H9 (cell line): ENCODE data around the gene ZNF526. TPM values are rescaled to one million over a fixed set of nuclear protein-coding genes. Genes with fewer than 3 reads are reported as not detected.
A peak's percentile ranks its signal among the peaks of the same experiment; 100 is the strongest.

Source experiments
- DNase-seq: peaks from one replicate; pipeline ENCODE4 v3.0.0-alpha.2; 2017
- H2AFZ ChIP-seq: one replicate; pipeline ENCODE4 v1.6.1; 2013; ENCODE audit warnings: mild to moderate bottlenecking, low read length, control low read depth, moderate library complexity
- H2AK5ac ChIP-seq: 2 replicates; pipeline ENCODE4 v1.6.1; 2013; ENCODE audit warnings: low read length, control low read depth, mixed read lengths; ENCODE audit not compliant: insufficient read length
- H2BK120ac ChIP-seq: one replicate; pipeline ENCODE4 v1.6.1; 2013; ENCODE audit warnings: low read depth, mild to moderate bottlenecking, low read length, control low read depth, inconsistent platforms; ENCODE audit not compliant: poor library complexity, severe bottlenecking
- H2BK12ac ChIP-seq: 2 replicates; pipeline ENCODE4 v1.6.1; 2013; ENCODE audit warnings: low read length, control low read depth, mixed read lengths, low read depth; ENCODE audit not compliant: insufficient read length
- H2BK15ac ChIP-seq: 2 replicates; pipeline ENCODE4 v1.6.1; 2013; ENCODE audit warnings: low read depth, low read length, control low read depth
- H2BK20ac ChIP-seq: one replicate; pipeline ENCODE4 v1.6.1; 2013; ENCODE audit warnings: low read depth, mild to moderate bottlenecking, low read length, control low read depth, inconsistent platforms; ENCODE audit not compliant: poor library complexity, severe bottlenecking
- H2BK5ac ChIP-seq: 2 replicates; pipeline ENCODE4 v1.6.1; 2013; ENCODE audit warnings: low read length, control low read depth, mixed read lengths; ENCODE audit not compliant: insufficient read length
- H3K14ac ChIP-seq: 2 replicates; pipeline ENCODE4 v1.6.1; 2013; ENCODE audit warnings: low read length, control low read depth; ENCODE audit not compliant: insufficient read depth
- H3K18ac ChIP-seq: 2 replicates; pipeline ENCODE4 v1.6.1; 2013; ENCODE audit warnings: low read depth, mild to moderate bottlenecking, mixed read lengths, low read length, control low read depth; ENCODE audit not compliant: insufficient read length
- H3K23ac ChIP-seq: 2 replicates; pipeline ENCODE4 v1.6.1; 2013; ENCODE audit warnings: low read length, control low read depth, mixed read lengths, low read depth; ENCODE audit not compliant: insufficient read length
- H3K23me2 ChIP-seq: 2 replicates; pipeline ENCODE4 v1.6.1; 2013; ENCODE audit warnings: low read depth, mild to moderate bottlenecking, mixed read lengths, low read length, control low read depth; ENCODE audit not compliant: insufficient read length, poor library complexity, severe bottlenecking
- H3K27ac ChIP-seq: 2 replicates; pipeline ENCODE4 v1.5.1; 2013; ENCODE audit warnings: low read length, control low read depth, mixed read lengths, low read depth; ENCODE audit not compliant: insufficient read length
- H3K27me3 ChIP-seq: 2 replicates; pipeline ENCODE4 v1.6.1; 2013; ENCODE audit warnings: low read length, control low read depth, inconsistent platforms; ENCODE audit not compliant: insufficient read depth
- H3K4ac ChIP-seq: 2 replicates; pipeline ENCODE4 v1.6.1; 2013; ENCODE audit warnings: low read depth, mild to moderate bottlenecking, control low read depth, inconsistent platforms, low read length, moderate library complexity
- H3K4me1 ChIP-seq: 2 replicates; pipeline ENCODE4 v1.6.1; 2013; ENCODE audit warnings: low read length, control low read depth, inconsistent platforms; ENCODE audit not compliant: insufficient read depth
- H3K4me2 ChIP-seq: 2 replicates; pipeline ENCODE4 v1.6.1; 2013; ENCODE audit warnings: low read length, control low read depth, mixed read lengths; ENCODE audit not compliant: insufficient read length, insufficient read depth
- H3K56ac ChIP-seq: 2 replicates; pipeline ENCODE4 v1.6.1; 2013; ENCODE audit warnings: low read depth, mild to moderate bottlenecking, mixed read lengths, low read length, control low read depth; ENCODE audit not compliant: insufficient read length
- H3K79me1 ChIP-seq: 2 replicates; pipeline ENCODE4 v1.6.1; 2013; ENCODE audit warnings: low read depth, mild to moderate bottlenecking, moderate library complexity, low read length, control low read depth, inconsistent platforms; ENCODE audit not compliant: insufficient read depth, poor library complexity, severe bottlenecking
- H3K79me2 ChIP-seq: 2 replicates; pipeline ENCODE4 v1.6.1; 2013; ENCODE audit warnings: low read length, control low read depth, inconsistent platforms; ENCODE audit not compliant: insufficient read depth
- H3K9ac ChIP-seq: 2 replicates; pipeline ENCODE4 v1.6.1; 2013; ENCODE audit warnings: low read length, control low read depth, mixed read lengths; ENCODE audit not compliant: insufficient read length; ENCODE audit errors: extremely low read depth
- H3K9me3 ChIP-seq: one replicate; pipeline ENCODE4 v1.6.1; 2013; ENCODE audit warnings: low read depth, low read length, inconsistent platforms; ENCODE audit not compliant: control insufficient read depth
- H3T11ph ChIP-seq: one replicate; pipeline ENCODE4 v1.6.1; 2013; ENCODE audit warnings: mild to moderate bottlenecking, low read length, control low read depth, inconsistent platforms
- H4K20me1 ChIP-seq: one replicate; pipeline ENCODE4 v1.6.1; 2013; ENCODE audit not compliant: control insufficient read depth, insufficient read length, insufficient read depth
- H4K5ac ChIP-seq: 2 replicates; pipeline ENCODE4 v1.6.1; 2013; ENCODE audit warnings: low read depth, mild to moderate bottlenecking, mixed read lengths, low read length, control low read depth; ENCODE audit not compliant: insufficient read length
- H4K8ac ChIP-seq: replicated peaks from 2 replicates; pipeline ENCODE4 v1.6.1; 2013; ENCODE audit warnings: low read length, control low read depth, mixed read lengths, low read depth; ENCODE audit not compliant: insufficient read length
- H4K91ac ChIP-seq: 2 replicates; pipeline ENCODE4 v1.6.1; 2013; ENCODE audit warnings: low read depth, mild to moderate bottlenecking, moderate library complexity, mixed read lengths, low read length, control low read depth; ENCODE audit not compliant: insufficient read length
- H3K27ac Mint-ChIP-seq, 3 experiments: 2 replicates in 2 of 3; 3 replicates in 1 of 3; pipeline ENCODE4 v1.8.0; 2020 to 2021; ENCODE audit warnings: mixed read lengths in 3 of 3, mild to moderate bottlenecking in 1 of 3, moderate library complexity in 1 of 3
- H3K27me3 Mint-ChIP-seq: 2 replicates; pipeline ENCODE4 v1.8.0; 2021; ENCODE audit warnings: low read depth, mild to moderate bottlenecking, moderate library complexity, mixed read lengths
- H3K36me3 Mint-ChIP-seq, 3 experiments: 2 replicates in 2 of 3; 3 replicates in 1 of 3; pipeline ENCODE4 v1.8.0; 2020 to 2021; ENCODE audit warnings: low read depth in 3 of 3, mixed read lengths in 3 of 3; ENCODE audit not compliant: insufficient read depth in 1 of 3
- H3K4me1 Mint-ChIP-seq, 2 experiments: 2 replicates each; pipeline ENCODE4 v1.8.0; 2020; ENCODE audit warnings: mixed read lengths in 2 of 2
- H3K4me3 Mint-ChIP-seq, 2 experiments: 2 replicates in 1 of 2; 3 replicates in 1 of 2; pipeline ENCODE4 v1.8.0; 2020 to 2021; ENCODE audit warnings: mild to moderate bottlenecking in 2 of 2, mixed read lengths in 2 of 2, moderate library complexity in 1 of 2
- H3K9me3 Mint-ChIP-seq, 2 experiments: 2 replicates in 1 of 2; 3 replicates in 1 of 2; pipeline ENCODE4 v1.8.0; 2020; ENCODE audit warnings: mild to moderate bottlenecking in 2 of 2, mixed read lengths in 2 of 2, moderate library complexity in 1 of 2
- WGBS: extraction: QIAGEN DNeasy Blood & Tissue Kit; methylation state at CpG from one replicate; pipeline ENCODE4 v1.1.7; 2013; ENCODE audit warnings: missing lambda C conversion rate, low lambda C conversion rate, mixed read lengths; ENCODE audit not compliant: insufficient read length; ENCODE audit errors: extremely low coverage; 5-methylcytosine and 5-hydroxymethylcytosine counted together
- total RNA-seq: library from RNA; stranded (reverse); gene quantifications from 2 replicates; pipeline ENCODE4 v1.2.1, GENCODE V29; 2021
- TF ChIP-seq, protein P1 (sequence below): fragments of 200-600 bp; sonication (generic); conservative IDR thresholded peaks from 3 replicates; pipeline ENCODE4 v1.8.0; 2021; ENCODE audit warnings: antibody characterized with exemption, mild to moderate bottlenecking

Gene ZNF526
- total RNA-seq, 1 experiment from 2014 or later = 20.5 TPM

GRCh38 chr19:42250183-42250665 lies 30.1 kb downstream of the ZNF526 start:
- Histone ChIP-seq H4K91ac (no peak overlapping the region), H3K4me1 (peaks cover 6% of the 10 kb centered on the region; the same call in 1 of the 2 replicates), H2BK5ac (no peak overlapping the region), H4K20me1 (no peaks in the 10 kb centered on the region), H2AK5ac (no peak overlapping the region), H3K9ac (no peak overlapping the region), H3K4me2 (no peak overlapping the region), H3K79me2 (peaks cover 5% of the 10 kb centered on the region; the same call in 1 of the 2 replicates), H3K23me2 (peaks cover 6% of the 10 kb centered on the region), H3K27ac (no peak overlapping the region), H2BK12ac (no peak overlapping the region), H3K23ac (no peak overlapping the region), H3K56ac (no peak overlapping the region), H3K18ac (no peak overlapping the region), H2BK120ac (no peak overlapping the region), H2AFZ (no peak overlapping the region), H3T11ph (no peak overlapping the region), H4K5ac (no peak overlapping the region), H3K27me3 (no peaks in the 10 kb centered on the region), H4K8ac (no peak overlapping the region), H3K79me1 (no peaks in the 10 kb centered on the region), H3K4ac (no peak overlapping the region), H3K14ac (no peak overlapping the region), H3K9me3 (no peaks in the 10 kb centered on the region), H2BK20ac (no peak overlapping the region), H2BK15ac (no peak overlapping the region)
- peak overlapping the region in 1 of 2 experiments; percentile 39; a peak in 1 of 5 replicates for H3K4me3 Mint-ChIP-seq
- no peak overlapping the region for H3K27ac Mint-ChIP-seq
- no peak for DNase-seq
- WGBS = no CpG with 5 or more reads among the region's 15 CpGs
- H3K4me1 Mint-ChIP-seq = peaks cover 29 to 43% of the 10 kb centered on the region in 2 experiments
- TF ChIP-seq, protein P1, sequence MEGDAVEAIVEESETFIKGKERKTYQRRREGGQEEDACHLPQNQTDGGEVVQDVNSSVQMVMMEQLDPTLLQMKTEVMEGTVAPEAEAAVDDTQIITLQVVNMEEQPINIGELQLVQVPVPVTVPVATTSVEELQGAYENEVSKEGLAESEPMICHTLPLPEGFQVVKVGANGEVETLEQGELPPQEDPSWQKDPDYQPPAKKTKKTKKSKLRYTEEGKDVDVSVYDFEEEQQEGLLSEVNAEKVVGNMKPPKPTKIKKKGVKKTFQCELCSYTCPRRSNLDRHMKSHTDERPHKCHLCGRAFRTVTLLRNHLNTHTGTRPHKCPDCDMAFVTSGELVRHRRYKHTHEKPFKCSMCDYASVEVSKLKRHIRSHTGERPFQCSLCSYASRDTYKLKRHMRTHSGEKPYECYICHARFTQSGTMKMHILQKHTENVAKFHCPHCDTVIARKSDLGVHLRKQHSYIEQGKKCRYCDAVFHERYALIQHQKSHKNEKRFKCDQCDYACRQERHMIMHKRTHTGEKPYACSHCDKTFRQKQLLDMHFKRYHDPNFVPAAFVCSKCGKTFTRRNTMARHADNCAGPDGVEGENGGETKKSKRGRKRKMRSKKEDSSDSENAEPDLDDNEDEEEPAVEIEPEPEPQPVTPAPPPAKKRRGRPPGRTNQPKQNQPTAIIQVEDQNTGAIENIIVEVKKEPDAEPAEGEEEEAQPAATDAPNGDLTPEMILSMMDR = no peak
- no peaks in the 10 kb centered on the region; the same call in 1 of the 2 replicates for H3K27me3 Mint-ChIP-seq
- no peaks in the 10 kb centered on the region for H3K9me3 Mint-ChIP-seq
- peaks cover 5 to 28% (median 18%) of the 10 kb centered on the region in 3 experiments; a peak in 6 of 7 replicates for H3K36me3 Mint-ChIP-seq
